Caco-2 (cell line): ENCODE measurements around the gene ARHGEF4. TPM values are rescaled to one million over a fixed set of nuclear protein-coding genes. Genes with fewer than 3 reads are reported as not detected.

Source experiments
- BruUV-seq: library from RNA; stranded (reverse); fragments of 400-500 nt; replicated peaks from 2 replicates; lab custom pipeline; 2021; lab: Mats Ljungman, UMichigan
- CTCF ChIA-PET: fragments of 300-600 bp; sonication (Branson Sonifier 250); formaldehyde crosslinking; loops from one replicate; lab custom pipeline; 2022; ENCODE audit warnings: antibody characterized with exemption; lab: Charles Lee
- POLR2A ChIA-PET: fragments of 300-600 bp; sonication (Branson Sonifier 250); formaldehyde crosslinking; loops from one replicate; lab custom pipeline; 2022; ENCODE audit warnings: antibody characterized with exemption; lab: Charles Lee
- DNase-seq, 2 experiments: peaks; one replicate each; pipeline versions ENCODE4 v3.0.0 to v3.0.0-alpha.2; 2020 to 2022
- H3K27me3 ChIP-seq: replicated peaks from 2 replicates; pipeline ENCODE4 v1.6.0; 2011; ENCODE audit warnings: low read length; ENCODE audit not compliant: control insufficient read depth, insufficient read depth
- H3K36me3 ChIP-seq: 2 replicates; pipeline ENCODE4 v1.5.1; 2011; ENCODE audit warnings: low read length; ENCODE audit not compliant: control insufficient read depth, insufficient read depth
- H3K4me1 ChIP-seq: fragments of 250-450 bp; sonication (Bioruptor Pico); 2 replicates; pipeline ENCODE4 v1.5.1; 2020; ENCODE audit warnings: mild to moderate bottlenecking
- H3K4me3 ChIP-seq: 2 replicates; pipeline ENCODE4 v1.5.1; 2011; ENCODE audit warnings: low read depth, mild to moderate bottlenecking, control low read depth, low read length
- H3K9me3 ChIP-seq: fragments of 250-450 bp; sonication (Bioruptor Pico); 2 replicates; pipeline ENCODE4 v1.5.1; 2020; ENCODE audit warnings: mild to moderate bottlenecking, moderate library complexity
- H3K27ac Mint-ChIP-seq: one replicate; pipeline ENCODE4 v1.8.0; 2022; ENCODE audit warnings: mixed read lengths; ENCODE audit not compliant: unreplicated experiment
- H3K27me3 Mint-ChIP-seq: one replicate; pipeline ENCODE4 v1.8.0; 2022; ENCODE audit warnings: mixed read lengths; ENCODE audit not compliant: insufficient read depth, unreplicated experiment
- H3K36me3 Mint-ChIP-seq: one replicate; pipeline ENCODE4 v1.8.0; 2022; ENCODE audit warnings: mild to moderate bottlenecking, mixed read lengths; ENCODE audit not compliant: insufficient read depth, unreplicated experiment
- H3K4me1 Mint-ChIP-seq: one replicate; pipeline ENCODE4 v1.8.0; 2022; ENCODE audit warnings: low read depth, mixed read lengths; ENCODE audit not compliant: unreplicated experiment
- H3K4me3 Mint-ChIP-seq: one replicate; pipeline ENCODE4 v1.8.0; 2022; ENCODE audit warnings: mild to moderate bottlenecking, moderate library complexity, mixed read lengths; ENCODE audit not compliant: unreplicated experiment
- H3K9me3 Mint-ChIP-seq: one replicate; pipeline ENCODE4 v1.8.0; 2022; ENCODE audit warnings: mixed read lengths; ENCODE audit not compliant: unreplicated experiment
- CTCF ChIP-seq, 2 experiments: fragments of 200-600 bp in 1 of 2; IDR thresholded peaks; 1 replicate in 1 of 2; 2 replicates in 1 of 2; pipeline versions ENCODE4 v1.5.1 to v1.8.0; 2011 to 2022; ENCODE audit warnings: antibody characterized with exemption in 1 of 2, control low read depth in 1 of 2, inconsistent platforms in 1 of 2, low read depth in 1 of 2, low read length in 1 of 2, mild to moderate bottlenecking in 1 of 2, moderate library complexity in 1 of 2; ENCODE audit not compliant: insufficient read depth in 1 of 2, severe bottlenecking in 1 of 2, unreplicated experiment in 1 of 2
- intact Hi-C: fragments of 100-400 bp; cut with micrococcal nuclease; formaldehyde crosslinking; loops from one replicate; pipeline ENCODE4 v1.10.0; 2022; ENCODE audit not compliant: unreplicated experiment
- total RNA-seq: library from RNA; stranded (reverse); gene quantifications from 2 replicates; pipeline ENCODE4 v1.2.3, GENCODE V29; 2022

The ARHGEF4 gene
- total RNA-seq, 1 experiment from 2014 or later = 1.8 TPM

GRCh38 chr2:130796290-130796689, 40.4 kb upstream of the ARHGEF4 start:
- no peak for TF ChIP-seq CTCF (IDR thresholded peaks at IDR 0.05; ENCODE audit: insufficient read depth in 1 of 2, low read depth in 1 of 2, low read length in 1 of 2, severe bottlenecking in 1 of 2, unreplicated experiment in 1 of 2)
- no peaks in the 10 kb centered on the region for H3K9me3 ChIP-seq
- Mint-ChIP-seq H3K4me1 (no peaks in the 10 kb centered on the region), H3K4me3 (no peak overlapping the region), H3K27me3 (peaks cover 6% of the 10 kb centered on the region), H3K36me3 (no peaks in the 10 kb centered on the region), H3K27ac (no peak overlapping the region), H3K9me3 (no peaks in the 10 kb centered on the region)
- no peak overlapping the region for H3K4me3 ChIP-seq
- no peaks in the 10 kb centered on the region for H3K4me1 ChIP-seq
- intact Hi-C loops = loop anchor here (5.0 kb wide), 1 partner anchor 121 kb away; no protein-coding TSS in a partner anchor
- CTCF ChIA-PET = interaction anchor here (1.7 kb wide), 1 partner anchor 75 kb away, joined by 8 read pairs; no protein-coding TSS in a partner anchor
- no TSS peak for BruUV-seq
- POLR2A ChIA-PET = no interaction called here
- no peaks in the 10 kb centered on the region for H3K36me3 ChIP-seq
- no peak for DNase-seq
- no peaks in the 10 kb centered on the region for H3K27me3 ChIP-seq

GRCh38 chr2:130797493-130798435, 39.0 kb upstream of the ARHGEF4 start:
- Histone ChIP-seq H3K27me3 (no peaks in the 10 kb centered on the region), H3K36me3 (no peaks in the 10 kb centered on the region), H3K9me3 (no peaks in the 10 kb centered on the region), H3K4me1 (no peaks in the 10 kb centered on the region), H3K4me3 (peak overlapping the region; percentile 94)
- peak; percentile 88 to 95 for DNase-seq
- H3K9me3 Mint-ChIP-seq = no peaks in the 10 kb centered on the region
- no peaks in the 10 kb centered on the region for H3K36me3 Mint-ChIP-seq
- intact Hi-C loops = loop anchor here (1.0 to 5.0 kb wide), 2 partner anchors 76 to 120 kb away; no protein-coding TSS in a partner anchor
- H3K4me1 Mint-ChIP-seq = no peaks in the 10 kb centered on the region
- TF ChIP-seq CTCF (IDR thresholded peaks at IDR 0.05; ENCODE audit: insufficient read depth in 1 of 2, low read depth in 1 of 2, low read length in 1 of 2, severe bottlenecking in 1 of 2, unreplicated experiment in 1 of 2) = peak; percentile 78 to 97
- peak overlapping the region; percentile 67 for H3K4me3 Mint-ChIP-seq
- H3K27ac Mint-ChIP-seq = no peak overlapping the region
- ChIA-PET CTCF (interaction anchor here (0.6 to 2.6 kb wide), 13 partner anchors 15 to 236 kb away, joined by 3 to 34 read pairs (median 4); no protein-coding TSS in a partner anchor), POLR2A (interaction anchor here (0.7 kb wide), 1 partner anchor 50 kb away, joined by 3 read pairs; no protein-coding TSS in a partner anchor)
- peaks cover 6% of the 10 kb centered on the region for H3K27me3 Mint-ChIP-seq
- no TSS peak for BruUV-seq

- no TSS peak for BruUV-seq
Measured at GRCh38 chr2:130798472-130799218, 38.1 kb upstream of the ARHGEF4 start.

More at GRCh38 chr2:130798472-130799218, 38.1 kb upstream of the ARHGEF4 start:
- DNase-seq = no peak
- intact Hi-C loops = loop anchor here (1.0 to 5.0 kb wide), 2 partner anchors 75 to 119 kb away; no protein-coding TSS in a partner anchor
- peak overlapping the region; percentile 67 for H3K4me3 Mint-ChIP-seq
- Histone ChIP-seq H3K4me3 (peak overlapping the region; percentile 94), H3K4me1 (no peaks in the 10 kb centered on the region), H3K9me3 (no peaks in the 10 kb centered on the region), H3K27me3 (no peaks in the 10 kb centered on the region), H3K36me3 (no peaks in the 10 kb centered on the region)
- peaks cover 6% of the 10 kb centered on the region for H3K27me3 Mint-ChIP-seq
- H3K27ac Mint-ChIP-seq = no peak overlapping the region
- H3K4me1 Mint-ChIP-seq = no peaks in the 10 kb centered on the region
- ChIA-PET POLR2A (no interaction called here), CTCF (interaction anchor here (1.0 to 2.6 kb wide), 2 partner anchors 75 to 122 kb away, joined by 3 to 34 read pairs; no protein-coding TSS in a partner anchor)
- no peaks in the 10 kb centered on the region for H3K36me3 Mint-ChIP-seq
- TF ChIP-seq CTCF (IDR thresholded peaks at IDR 0.05; ENCODE audit: insufficient read depth in 1 of 2, low read depth in 1 of 2, low read length in 1 of 2, severe bottlenecking in 1 of 2, unreplicated experiment in 1 of 2) = no peak
- H3K9me3 Mint-ChIP-seq = no peaks in the 10 kb centered on the region
